MM.1S (cell line): Measurements from ENCODE around the gene DNAJB5.

Experiments
- DNase-seq: peaks from one replicate; pipeline ENCODE4 v3.0.0-alpha.2; 2015
- H2AFZ ChIP-seq: fragments of 300-600 bp; sonication (generic); 2 replicates; pipeline ENCODE4 v1.6.0; 2016; ENCODE audit warnings: antibody characterized with exemption, low read length
- H3F3A ChIP-seq: fragments of 300-600 bp; sonication (generic); 2 replicates; pipeline ENCODE4 v1.6.1; 2016; ENCODE audit warnings: mild to moderate bottlenecking, antibody characterized with exemption, low read length, moderate library complexity, mixed read lengths; ENCODE audit not compliant: insufficient read depth
- H3K27ac ChIP-seq: fragments of 300-600 bp; sonication (generic); 2 replicates; pipeline ENCODE4 v1.5.1; 2016; ENCODE audit warnings: mild to moderate bottlenecking, low read length
- H3K27me3 ChIP-seq: fragments of 300-600 bp; sonication (generic); replicated peaks from 2 replicates; pipeline ENCODE4 v1.6.0; 2016; ENCODE audit warnings: low read length; ENCODE audit not compliant: insufficient read depth
- H3K36me3 ChIP-seq: fragments of 300-600 bp; sonication (generic); replicated peaks from 2 replicates; pipeline ENCODE4 v1.6.1; 2016; ENCODE audit warnings: mild to moderate bottlenecking, low read length, mixed read lengths; ENCODE audit not compliant: insufficient read depth
- H3K4me1 ChIP-seq: fragments of 300-600 bp; sonication (generic); 2 replicates; pipeline ENCODE4 v1.6.1; 2016; ENCODE audit warnings: low read length, mixed read lengths
- H3K4me2 ChIP-seq: fragments of 300-600 bp; sonication (generic); 2 replicates; pipeline ENCODE4 v1.6.0; 2016; ENCODE audit warnings: low read depth, low read length
- H3K4me3 ChIP-seq: fragments of 300-600 bp; sonication (generic); 2 replicates; pipeline ENCODE4 v1.5.1; 2016; ENCODE audit warnings: low read length, mixed read lengths
- H3K79me2 ChIP-seq: fragments of 300-600 bp; sonication (generic); 2 replicates; pipeline ENCODE4 v1.6.1; 2016; ENCODE audit warnings: mixed run types, low read length, mixed read lengths
- H3K9ac ChIP-seq: fragments of 300-600 bp; sonication (generic); 2 replicates; pipeline ENCODE4 v1.6.1; 2016; ENCODE audit warnings: low read length, mixed read lengths
- H3K9me2 ChIP-seq: fragments of 300-600 bp; sonication (generic); replicated peaks from 2 replicates; pipeline ENCODE4 v1.6.1; 2016; ENCODE audit warnings: mild to moderate bottlenecking, low read length, mixed read lengths; ENCODE audit not compliant: insufficient read depth
- H3K9me3 ChIP-seq: fragments of 300-600 bp; sonication (generic); replicated peaks from 2 replicates; pipeline ENCODE4 v1.6.1; 2016; ENCODE audit warnings: mild to moderate bottlenecking, low read length, mixed read lengths; ENCODE audit not compliant: insufficient read depth
- H4K20me1 ChIP-seq: fragments of 300-600 bp; sonication (generic); 2 replicates; pipeline ENCODE4 v1.6.1; 2016; ENCODE audit warnings: mild to moderate bottlenecking, low read length, moderate library complexity, mixed read lengths; ENCODE audit not compliant: insufficient read depth
- EZH2 ChIP-seq: fragments of 300-600 bp; sonication (generic); optimal IDR thresholded peaks from 2 replicates; pipeline ENCODE3; 2017; ENCODE audit warnings: low read depth, mild to moderate bottlenecking, antibody characterized with exemption, low read length, mixed read lengths
- EZH2phosphoT487 ChIP-seq: fragments of 300-600 bp; sonication (generic); IDR thresholded peaks from 2 replicates; pipeline ENCODE4 v1.6.1; 2018; ENCODE audit warnings: antibody characterized with exemption, low read length
- TF ChIP-seq, protein P1 (sequence below): fragments of 300-600 bp; sonication (generic); IDR thresholded peaks from 2 replicates; pipeline ENCODE4 v1.5.1; 2016; ENCODE audit warnings: antibody characterized with exemption, low read length, mixed read lengths

DNAJB5 gene

GRCh38 chr9:34998266-34998665 is 8.7 kb downstream of the DNAJB5 start:
- Histone ChIP-seq H3K4me1 (no peaks in the 10 kb centered on the region), H3K4me3 (no peak overlapping the region), H3K79me2 (no peaks in the 10 kb centered on the region), H3K4me2 (no peak overlapping the region), H3K36me3 (no peaks in the 10 kb centered on the region), H2AFZ (no peak overlapping the region), H3K9ac (no peak overlapping the region), H3K9me3 (no peaks in the 10 kb centered on the region), H3K9me2 (no peaks in the 10 kb centered on the region), H3K27ac (no peak overlapping the region), H3F3A (0 out of 2 replicates have a peak, but pooled peaks cover 5% of the 10 kb centered on the region), H4K20me1 (no peaks in the 10 kb centered on the region), H3K27me3 (no peaks in the 10 kb centered on the region)
- no peak for DNase-seq
- TF ChIP-seq EZH2 (no peak), EZH2phosphoT487 (no peak)
- TF ChIP-seq, protein P1, sequence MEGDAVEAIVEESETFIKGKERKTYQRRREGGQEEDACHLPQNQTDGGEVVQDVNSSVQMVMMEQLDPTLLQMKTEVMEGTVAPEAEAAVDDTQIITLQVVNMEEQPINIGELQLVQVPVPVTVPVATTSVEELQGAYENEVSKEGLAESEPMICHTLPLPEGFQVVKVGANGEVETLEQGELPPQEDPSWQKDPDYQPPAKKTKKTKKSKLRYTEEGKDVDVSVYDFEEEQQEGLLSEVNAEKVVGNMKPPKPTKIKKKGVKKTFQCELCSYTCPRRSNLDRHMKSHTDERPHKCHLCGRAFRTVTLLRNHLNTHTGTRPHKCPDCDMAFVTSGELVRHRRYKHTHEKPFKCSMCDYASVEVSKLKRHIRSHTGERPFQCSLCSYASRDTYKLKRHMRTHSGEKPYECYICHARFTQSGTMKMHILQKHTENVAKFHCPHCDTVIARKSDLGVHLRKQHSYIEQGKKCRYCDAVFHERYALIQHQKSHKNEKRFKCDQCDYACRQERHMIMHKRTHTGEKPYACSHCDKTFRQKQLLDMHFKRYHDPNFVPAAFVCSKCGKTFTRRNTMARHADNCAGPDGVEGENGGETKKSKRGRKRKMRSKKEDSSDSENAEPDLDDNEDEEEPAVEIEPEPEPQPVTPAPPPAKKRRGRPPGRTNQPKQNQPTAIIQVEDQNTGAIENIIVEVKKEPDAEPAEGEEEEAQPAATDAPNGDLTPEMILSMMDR: no peak

GRCh38 chr9:34999576-34999975 is 10.0 kb downstream of the DNAJB5 start:
- Histone ChIP-seq H3K4me2 (no peak overlapping the region), H4K20me1 (no peaks in the 10 kb centered on the region), H3F3A (no peaks in the 10 kb centered on the region), H3K36me3 (no peaks in the 10 kb centered on the region), H3K27ac (no peak overlapping the region), H3K4me3 (no peak overlapping the region), H3K9me3 (no peaks in the 10 kb centered on the region), H3K9ac (no peak overlapping the region), H3K9me2 (no peaks in the 10 kb centered on the region), H3K4me1 (no peaks in the 10 kb centered on the region), H2AFZ (no peak overlapping the region), H3K79me2 (no peaks in the 10 kb centered on the region), H3K27me3 (no peaks in the 10 kb centered on the region)
- TF ChIP-seq EZH2phosphoT487 (no peak), EZH2 (no peak)
- TF ChIP-seq, protein P1: no peak
- DNase-seq: no peak

DNA sequence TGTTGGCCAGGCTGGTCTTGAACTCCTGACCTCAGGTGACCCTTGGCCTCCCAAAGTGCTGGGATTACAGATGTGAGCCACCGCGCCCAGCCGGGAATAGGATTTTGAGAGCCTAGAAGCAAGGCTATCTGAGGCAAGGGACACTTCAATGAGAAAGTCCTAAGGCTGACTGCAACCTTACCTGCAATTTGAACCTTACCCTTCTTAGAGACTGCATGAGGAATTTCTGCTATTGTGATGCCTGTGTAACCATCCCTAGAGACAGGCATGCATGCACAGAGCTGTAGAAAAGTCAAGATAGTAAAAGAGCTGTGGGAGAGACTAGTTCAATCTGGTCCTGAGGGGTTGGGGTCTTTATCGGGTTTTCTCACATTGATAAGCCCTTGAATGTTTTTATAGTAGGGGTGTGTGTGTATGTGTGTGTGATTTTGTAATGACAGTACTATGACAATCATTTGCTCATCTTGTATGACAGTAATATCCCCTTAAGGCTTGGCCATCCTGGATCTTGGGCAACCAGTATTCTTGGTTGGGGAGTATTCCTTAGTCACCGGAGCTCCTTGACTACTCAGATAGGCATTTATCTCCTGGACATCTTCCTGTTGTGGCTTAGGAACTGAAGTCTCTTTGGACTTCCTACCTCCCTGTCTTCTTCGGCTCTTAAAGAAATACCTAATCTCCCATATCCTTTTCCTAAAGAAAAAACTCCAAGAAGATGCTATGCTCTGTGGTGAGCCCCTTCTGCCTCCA is 11.2 kb downstream of the DNAJB5 start:
- TF ChIP-seq EZH2phosphoT487 (no peak), EZH2 (no peak)
- TF ChIP-seq, protein P1: no peak
- H3K27me3 ChIP-seq: no peaks in the 10 kb centered on the region
- no peaks in the 10 kb centered on the region for H3F3A ChIP-seq
- DNase-seq: no peak
- no peaks in the 10 kb centered on the region for H3K9me3 ChIP-seq
- no peaks in the 10 kb centered on the region for H3K4me1 ChIP-seq
- no peaks in the 10 kb centered on the region for H3K79me2 ChIP-seq
- H3K4me3 ChIP-seq: no peak overlapping the region
- H3K9me2 ChIP-seq: no peaks in the 10 kb centered on the region
- no peaks in the 10 kb centered on the region for H3K36me3 ChIP-seq
- H4K20me1 ChIP-seq: no peaks in the 10 kb centered on the region
- H3K27ac ChIP-seq: no peak overlapping the region
- H2AFZ ChIP-seq: no peak overlapping the region
- no peak overlapping the region for H3K9ac ChIP-seq
- H3K4me2 ChIP-seq: no peak overlapping the region
